BLaER1 treated with 17β-estradiol and CSF1 and Interleukin-3, amounts not matched to agents 10 nM and 100 nM (cell line): ENCODE measurements around the gene GJA1.
"Not testable (repeated sequence)": the region's sequence is repeated elsewhere in the genome, so short reads cannot be mapped to it uniquely, and the experiment has no call there.

Experiments used
- H3K27ac ChIP-seq, 11 experiments: shearing (Covaris generic); formaldehyde crosslinking; 2 replicates each; pipeline ENCODE4 v1.8.1; 2022
- H3K27me3 ChIP-seq, 11 experiments: shearing (Covaris generic); formaldehyde crosslinking; 2 replicates each; pipeline ENCODE4 v1.8.1; 2022
- H3K36me3 ChIP-seq, 11 experiments: shearing (Covaris generic); formaldehyde crosslinking; 2 replicates each; pipeline ENCODE4 v1.8.1; 2022
- H3K4me1 ChIP-seq, 10 experiments: shearing (Covaris generic); formaldehyde crosslinking; 2 replicates each; pipeline ENCODE4 v1.8.1; 2022
- H3K4me2 ChIP-seq, 11 experiments: shearing (Covaris generic); formaldehyde crosslinking; 2 replicates each; pipeline ENCODE4 v1.8.1; 2022
- H3K4me3 ChIP-seq, 10 experiments: shearing (Covaris generic); formaldehyde crosslinking; 2 replicates each; pipeline ENCODE4 v1.8.1; 2022
- H3K9ac ChIP-seq, 11 experiments: shearing (Covaris generic); formaldehyde crosslinking; 2 replicates each; pipeline ENCODE4 v1.8.1; 2022
- H3K9me3 ChIP-seq, 11 experiments: shearing (Covaris generic); formaldehyde crosslinking; replicated peaks in 1 of 11; 2 replicates each; pipeline ENCODE4 v1.8.1; 2022
- H4K20me1 ChIP-seq, 11 experiments: shearing (Covaris generic); formaldehyde crosslinking; 2 replicates each; pipeline ENCODE4 v1.8.1; 2022
- Cebpa-rat ChIP-seq, 11 experiments: shearing (Covaris generic); IDR thresholded peaks; 2 replicates each; pipeline ENCODE4 v1.8.1; 2022

Gene GJA1

DNA sequence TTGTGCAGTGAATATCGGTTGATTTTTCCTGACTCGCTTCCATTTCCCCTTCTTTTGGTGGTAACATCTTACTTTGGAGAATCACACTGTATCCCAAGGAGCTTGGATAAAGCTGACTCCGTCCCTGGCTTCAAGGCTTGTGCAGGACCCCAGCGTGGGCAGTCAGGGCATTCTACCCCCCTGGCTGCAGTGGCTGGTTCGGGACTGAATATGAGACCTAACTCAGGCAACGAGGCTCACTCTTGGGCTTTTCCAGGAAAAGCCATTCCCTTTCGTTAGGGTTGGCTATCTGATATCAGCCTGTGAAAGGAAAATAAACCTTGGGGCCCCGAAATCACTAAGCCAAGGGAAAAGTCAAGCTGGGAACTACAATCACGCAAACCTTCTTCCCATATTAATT, 30.1 kb upstream of the GJA1 start:
- Histone ChIP-seq H3K9ac (no peak overlapping the region), H4K20me1 (no peaks in the 10 kb centered on the region), H3K4me2 (no peak overlapping the region), H3K27ac (no peak overlapping the region), H3K36me3 (no peaks in the 10 kb centered on the region), H3K4me1 (no peaks in the 10 kb centered on the region), H3K27me3 (no peaks in the 10 kb centered on the region), H3K4me3 (no peak overlapping the region), H3K9me3 (no peaks in the 10 kb centered on the region; a peak in 1 of 22 replicates)
- no peak for TF ChIP-seq Cebpa-rat (IDR thresholded peaks at IDR 0.05)

GRCh38 chr6:121408321-121408720, 27.1 kb upstream of the GJA1 start:
- no peaks in the 10 kb centered on the region for H4K20me1 ChIP-seq
- H3K36me3 ChIP-seq = no peaks in the 10 kb centered on the region
- no peak for TF ChIP-seq Cebpa-rat (IDR thresholded peaks at IDR 0.05)
- no peak overlapping the region for H3K4me2 ChIP-seq
- no peaks in the 10 kb centered on the region for H3K4me1 ChIP-seq
- H3K27me3 ChIP-seq = no peaks in the 10 kb centered on the region
- H3K4me3 ChIP-seq = no peak overlapping the region
- no peak overlapping the region for H3K27ac ChIP-seq
- peaks cover 0 to 3% (median 0%) of the 10 kb centered on the region in 11 experiments; a peak in 1 of 22 replicates for H3K9me3 ChIP-seq
- H3K9ac ChIP-seq = no peak overlapping the region

DNA sequence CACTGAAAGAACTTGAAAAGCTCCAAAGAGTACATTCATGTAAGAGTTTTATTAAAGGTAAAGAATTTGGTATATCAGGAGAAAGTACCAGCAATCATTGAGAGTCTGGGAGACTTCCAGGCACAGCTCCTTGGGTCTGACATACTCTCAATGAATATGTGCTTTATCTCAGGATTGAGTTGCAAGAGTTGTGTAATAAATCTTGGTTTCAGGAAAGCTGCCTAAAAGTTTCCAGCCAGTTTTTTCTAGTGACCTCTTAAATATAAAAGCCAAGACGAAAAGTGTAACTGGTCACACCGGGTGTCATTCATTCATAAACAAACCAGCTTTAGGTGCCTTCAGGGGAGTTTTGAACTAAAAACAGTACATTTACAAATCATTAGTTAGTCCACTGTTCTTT, 21.6 kb upstream of the GJA1 start:
- Histone ChIP-seq H3K4me2 (no peak overlapping the region), H3K36me3 (no peaks in the 10 kb centered on the region), H4K20me1 (no peaks in the 10 kb centered on the region), H3K27me3 (no peaks in the 10 kb centered on the region), H3K9me3 (peaks cover 0 to 3% (median 0%) of the 10 kb centered on the region in 11 experiments; a peak in 1 of 22 replicates), H3K9ac (no peak overlapping the region), H3K4me1 (no peaks in the 10 kb centered on the region), H3K4me3 (no peak overlapping the region), H3K27ac (no peak overlapping the region)
- TF ChIP-seq Cebpa-rat (IDR thresholded peaks at IDR 0.05) = no peak

- Histone ChIP-seq H3K36me3 (no peaks in the 10 kb centered on the region), H3K27me3 (no peaks in the 10 kb centered on the region), H3K4me3 (no peak overlapping the region), H3K9ac (no peak overlapping the region), H3K9me3 (no peaks in the 10 kb centered on the region), H3K4me2 (no peak overlapping the region), H3K4me1 (no peaks in the 10 kb centered on the region), H3K27ac (no peak overlapping the region), H4K20me1 (no peaks in the 10 kb centered on the region)
- no peak for TF ChIP-seq Cebpa-rat (IDR thresholded peaks at IDR 0.05)
These were observed 17.1 kb upstream of the GJA1 start for GRCh38 chr6:121418346-121418745.

DNA sequence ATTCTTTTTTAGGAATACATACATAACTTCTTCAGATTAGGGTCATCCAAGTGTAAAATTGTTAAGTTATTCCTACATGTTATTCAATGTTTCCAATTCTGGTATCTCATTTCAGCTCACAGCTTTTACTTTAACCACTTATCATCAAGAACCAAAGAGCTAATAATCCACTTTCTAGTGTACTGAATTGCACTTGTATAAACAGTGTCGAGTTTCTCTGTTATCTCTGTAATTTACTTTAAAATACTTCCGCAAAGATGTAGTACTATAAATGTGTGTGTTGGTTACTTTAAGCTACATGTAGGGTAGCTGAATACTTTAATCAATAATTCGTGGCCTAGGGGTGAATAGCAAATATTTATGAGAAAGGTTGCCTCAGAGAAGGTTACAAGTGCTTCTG, 8.8 kb upstream of the GJA1 start:
- TF ChIP-seq Cebpa-rat (IDR thresholded peaks at IDR 0.05) = no peak
- Histone ChIP-seq H3K4me2 (no peak overlapping the region), H3K36me3 (no peaks in the 10 kb centered on the region), H3K4me3 (no peak overlapping the region), H3K9ac (no peak overlapping the region), H3K27me3 (no peaks in the 10 kb centered on the region), H3K4me1 (no peaks in the 10 kb centered on the region), H4K20me1 (no peaks in the 10 kb centered on the region), H3K9me3 (no peaks in the 10 kb centered on the region), H3K27ac (no peak overlapping the region)

- no peak for TF ChIP-seq Cebpa-rat (IDR thresholded peaks at IDR 0.05)
- H4K20me1 ChIP-seq = no peaks in the 10 kb centered on the region
- H3K27me3 ChIP-seq = no peaks in the 10 kb centered on the region
- no peak overlapping the region for H3K9ac ChIP-seq
- peaks cover 0 to 2% (median 0%) of the 10 kb centered on the region in 10 experiments; a peak in 3 of 20 replicates for H3K4me1 ChIP-seq
- H3K36me3 ChIP-seq = no peaks in the 10 kb centered on the region
- no peak overlapping the region for H3K4me3 ChIP-seq
- no peaks in the 10 kb centered on the region for H3K9me3 ChIP-seq
- no peak overlapping the region for H3K4me2 ChIP-seq
- H3K27ac ChIP-seq = no peak overlapping the region
These were observed 6.3 kb upstream of the GJA1 start for GRCh38 chr6:121428872-121429756.

GRCh38 chr6:121430514-121431460, 4.7 kb upstream of the GJA1 start:
- Histone ChIP-seq H3K4me1 (peaks cover 0 to 15% (median 11%) of the 10 kb centered on the region in 10 experiments; a peak in 11 of 20 replicates), H3K9me3 (no peaks in the 10 kb centered on the region), H3K27me3 (no peaks in the 10 kb centered on the region), H3K4me2 (no peak overlapping the region), H3K4me3 (no peak overlapping the region), H3K27ac (no peak overlapping the region), H3K36me3 (no peaks in the 10 kb centered on the region), H4K20me1 (no peaks in the 10 kb centered on the region), H3K9ac (no peak overlapping the region)
- no peak for TF ChIP-seq Cebpa-rat (IDR thresholded peaks at IDR 0.05)

GRCh38 chr6:121431776-121432175, 3.7 kb upstream of the GJA1 start:
- not testable (repeated sequence) for H3K27me3 ChIP-seq, H3K27ac ChIP-seq, H3K4me3 ChIP-seq, H3K9ac ChIP-seq, H3K36me3 ChIP-seq, H3K9me3 ChIP-seq, H4K20me1 ChIP-seq, H3K4me2 ChIP-seq
- H3K4me1 ChIP-seq = peaks cover 0 to 15% (median 11%) of the 10 kb centered on the region in 10 experiments; a peak in 11 of 20 replicates

DNA sequence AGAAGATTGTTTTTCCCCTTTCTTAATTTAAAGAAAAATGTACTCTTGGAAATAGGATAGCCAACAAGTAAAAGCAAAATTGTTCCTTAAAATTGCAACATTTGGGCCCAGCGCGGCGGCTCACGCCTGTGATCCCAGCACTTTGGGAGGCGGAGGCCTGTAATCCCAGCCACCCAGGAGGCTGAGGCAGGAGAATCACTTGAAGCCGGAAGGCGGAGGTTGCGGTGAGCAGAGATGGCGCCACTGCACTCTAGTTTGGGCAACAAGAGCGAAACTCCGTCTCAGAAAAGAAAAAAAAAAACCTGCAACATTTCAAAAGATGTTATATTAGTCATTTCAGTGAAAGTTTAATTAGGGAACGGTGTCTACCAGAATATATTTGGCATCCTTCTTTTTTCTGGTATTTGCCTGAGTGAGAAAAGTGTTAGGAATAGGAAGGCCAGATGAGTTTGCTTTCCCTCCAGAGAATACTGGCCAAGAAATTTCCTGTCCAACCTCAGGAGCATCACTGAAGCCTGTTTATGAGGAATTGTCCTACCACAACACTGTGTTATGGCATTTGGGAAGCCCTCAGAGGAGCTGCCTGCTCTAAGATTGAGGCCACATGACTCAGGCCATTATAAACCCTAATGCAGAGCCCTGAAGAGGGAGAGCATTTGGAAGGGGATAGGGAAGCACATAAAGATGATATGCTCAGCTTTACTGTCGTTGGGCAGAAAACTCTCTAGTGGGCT, 1.2 kb upstream of the GJA1 start:
- Histone ChIP-seq H3K27me3 (no peaks in the 10 kb centered on the region; a peak in 1 of 22 replicates), H3K9me3 (no peaks in the 10 kb centered on the region), H3K4me1 (peaks cover 6 to 28% (median 24%) of the 10 kb centered on the region in 10 experiments), H3K27ac (no peak overlapping the region), H3K4me3 (no peak overlapping the region), H3K4me2 (peak overlapping the region in 6 of 11 experiments; percentile 9 to 91 (median 57); a peak in 5 of 22 replicates), H3K36me3 (no peaks in the 10 kb centered on the region), H3K9ac (no peak overlapping the region), H4K20me1 (peaks cover 0 to 11% (median 0%) of the 10 kb centered on the region in 11 experiments; a peak in 7 of 22 replicates)
- no peak for TF ChIP-seq Cebpa-rat (IDR thresholded peaks at IDR 0.05)
